Endothelial cell of coronary artery (primary cell): ENCODE measurements around the gene CTSO. TPM values are rescaled to one million over a fixed set of nuclear protein-coding genes. Genes with fewer than 3 reads are reported as not detected.

Source experiments
- total RNA-seq: library from RNA; depleted of rRNA; stranded (reverse); fragments of >200 nt; gene quantifications from 2 replicates; pipeline ENCODE4 v1.2.3, GENCODE V29; 2014

Gene CTSO, protein sequence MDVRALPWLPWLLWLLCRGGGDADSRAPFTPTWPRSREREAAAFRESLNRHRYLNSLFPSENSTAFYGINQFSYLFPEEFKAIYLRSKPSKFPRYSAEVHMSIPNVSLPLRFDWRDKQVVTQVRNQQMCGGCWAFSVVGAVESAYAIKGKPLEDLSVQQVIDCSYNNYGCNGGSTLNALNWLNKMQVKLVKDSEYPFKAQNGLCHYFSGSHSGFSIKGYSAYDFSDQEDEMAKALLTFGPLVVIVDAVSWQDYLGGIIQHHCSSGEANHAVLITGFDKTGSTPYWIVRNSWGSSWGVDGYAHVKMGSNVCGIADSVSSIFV
- 3.6 and 5.7 TPM in 2 replicates for total RNA-seq

DNA sequence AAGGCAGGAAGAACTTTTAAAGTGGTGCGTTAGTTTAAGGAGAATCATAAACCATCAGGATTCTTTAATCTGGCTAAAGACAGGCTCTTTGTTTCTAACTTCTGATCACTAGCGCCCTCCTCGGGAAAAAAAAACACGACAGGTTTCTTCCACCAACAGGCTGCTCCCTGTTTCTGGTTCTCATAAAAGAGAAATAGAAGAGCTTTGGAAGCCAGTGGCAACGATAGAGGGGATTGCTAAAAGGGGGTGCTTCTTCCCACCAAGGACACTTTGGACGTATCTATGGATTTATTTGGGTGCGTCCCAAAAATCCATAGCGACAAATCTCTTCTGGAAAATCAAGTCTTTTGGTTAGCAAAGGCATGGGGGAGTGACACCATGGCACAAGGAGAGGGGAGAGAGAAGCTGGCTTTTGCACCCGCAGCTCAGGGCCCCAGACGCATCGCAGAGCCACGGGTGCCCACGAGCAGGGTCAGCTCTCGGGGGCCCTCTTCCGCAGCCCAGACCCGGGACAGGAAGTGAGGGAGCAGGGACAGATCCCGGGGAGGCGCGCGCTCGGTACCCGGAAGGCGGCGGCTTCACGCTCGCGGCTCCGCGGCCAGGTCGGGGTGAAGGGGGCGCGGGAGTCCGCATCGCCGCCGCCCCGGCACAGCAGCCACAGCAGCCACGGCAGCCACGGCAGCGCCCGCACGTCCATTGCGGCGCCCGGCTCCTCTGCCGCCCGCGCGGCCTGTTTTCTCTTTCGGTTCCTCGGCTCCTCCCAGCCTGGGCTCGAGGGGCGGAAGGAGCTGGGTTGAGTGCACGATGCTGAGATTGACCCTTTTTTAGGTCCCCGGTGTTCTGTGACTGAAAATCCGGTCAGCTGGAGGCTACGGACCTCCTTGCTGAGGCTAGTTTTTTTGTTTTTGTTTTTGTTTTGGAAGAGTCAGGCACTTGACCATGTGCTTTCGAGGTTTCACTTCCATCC is at the start of gene CTSO:
Gene CTSO, minus strand, starts transcription at position 716 of the 967 bp plus-strand sequence. Its CDS starts 19 bp downstream, at position 697.

DNA sequence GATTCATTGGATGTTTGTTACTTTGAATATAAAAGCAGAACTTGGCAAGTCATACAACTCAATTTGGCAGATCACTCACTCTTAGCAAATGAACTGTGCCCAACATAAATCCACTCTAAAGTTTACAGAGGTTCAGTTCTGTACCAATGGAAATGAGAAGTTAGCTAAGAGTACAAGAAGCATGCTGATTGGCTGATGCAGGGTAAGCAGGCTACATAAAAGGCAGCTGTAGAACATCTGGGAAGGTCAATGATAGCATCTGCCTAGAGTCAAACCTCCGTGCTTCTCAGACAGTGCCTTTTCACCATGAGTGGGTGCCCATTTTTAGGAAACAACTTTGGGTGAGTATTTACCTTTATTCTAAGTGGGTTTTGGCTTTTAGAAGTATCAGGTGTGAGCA is 50.2 kb downstream of the CTSO start, which contains the start of gene TDO2:
Gene TDO2, plus strand, starts transcription at position 244 of the 400 bp plus-strand sequence. Its CDS starts 63 bp downstream, at position 307.

Other genes with a start within 250 kb of the CTSO start
- gene GUCY1B1, start 194.8 kb downstream of the CTSO start, total RNA-seq: 0.81 and 2.2 TPM in 2 replicates
- gene ASIC5, start 87.6 kb downstream of the CTSO start, total RNA-seq: not detected in 2 replicates
- gene TDO2, start 50.2 kb downstream of the CTSO start, total RNA-seq: not detected in 2 replicates